SK-N-SH (cell line): ENCODE measurements around the gene KIF15. TPM values are rescaled to one million over a fixed set of nuclear protein-coding genes. Genes with fewer than 3 reads are reported as not detected.
"Not testable (repeated sequence)": the region's sequence is repeated elsewhere in the genome, so short reads cannot be mapped to it uniquely, and the experiment has no call there.

Experiments used
- CTCF ChIA-PET: fragments of 300-600, 350-600 bp; formaldehyde crosslinking; extraction: SDS; loops from one replicate; lab custom pipeline; 2021; lab: Yijun Ruan, JAX
- POLR2A ChIA-PET: fragments of 350-600 bp; sonication (Branson Sonifier 250); formaldehyde crosslinking; extraction: SDS; loops from one replicate; lab custom pipeline; 2020; ENCODE audit warnings: antibody characterized with exemption, inconsistent platforms; lab: Yijun Ruan, JAX
- DNase-seq: peaks from one replicate; pipeline ENCODE4 v3.0.0; 2012
- H2AFZ ChIP-seq: fragments of 200-600 bp; sonication (generic); 2 replicates; pipeline ENCODE4 v1.8.1; 2016; ENCODE audit warnings: antibody characterized with exemption, mild to moderate bottlenecking, low read depth
- H3F3A ChIP-seq: fragments of 200-600 bp; sonication (generic); replicated peaks from 2 replicates; pipeline ENCODE3; 2016; ENCODE audit warnings: antibody characterized with exemption, mild to moderate bottlenecking; ENCODE audit not compliant: insufficient read depth
- H3K27ac ChIP-seq, 2 experiments: fragments of 200-500 bp in 1 of 2; fragments of 200-600 bp in 1 of 2; sonication (Bioruptor generic) in 1 of 2; sonication (generic), shearing (Covaris generic) in 1 of 2; 2 replicates each; pipeline versions ENCODE4 v1.5.1 to v1.6.1; 2014 to 2016; ENCODE audit warnings: low read depth in 2 of 2, inconsistent platforms in 1 of 2, low read length in 1 of 2, mild to moderate bottlenecking in 1 of 2, mixed read lengths in 1 of 2
- H3K27me3 ChIP-seq: fragments of 200-600 bp; sonication (generic), shearing (Covaris generic); 2 replicates; pipeline ENCODE4 v1.6.1; 2016; ENCODE audit warnings: mixed run types; ENCODE audit not compliant: insufficient read depth
- H3K36me3 ChIP-seq, 2 experiments: fragments of 200-500 bp in 1 of 2; fragments of 200-600 bp in 1 of 2; sonication (Bioruptor generic) in 1 of 2; sonication (generic) in 1 of 2; replicated peaks in 1 of 2; 2 replicates each; pipeline versions ENCODE3 to v1.5.1; 2014 to 2016; ENCODE audit warnings: low read length in 1 of 2, mild to moderate bottlenecking in 1 of 2; ENCODE audit not compliant: insufficient read depth in 2 of 2, control insufficient read depth in 1 of 2
- H3K4me1 ChIP-seq, 2 experiments: fragments of 200-500 bp in 1 of 2; fragments of 200-600 bp in 1 of 2; sonication (Bioruptor generic) in 1 of 2; sonication (generic), shearing (Covaris generic) in 1 of 2; 2 replicates each; pipeline versions ENCODE4 v1.5.1 to v1.6.1; 2014 to 2016; ENCODE audit warnings: low read depth in 1 of 2, low read length in 1 of 2, mixed run types in 1 of 2; ENCODE audit not compliant: insufficient read depth in 2 of 2, control insufficient read depth in 1 of 2
- H3K4me2 ChIP-seq: fragments of 200-600 bp; sonication (generic), shearing (Covaris generic); 2 replicates; pipeline ENCODE4 v1.6.1; 2017; ENCODE audit warnings: mixed run types
- H3K4me3 ChIP-seq, 2 experiments: fragments of 200-500 bp in 1 of 2; fragments of 200-600 bp in 1 of 2; sonication (Bioruptor generic) in 1 of 2; sonication (generic), shearing (Covaris generic) in 1 of 2; 2 replicates each; pipeline versions ENCODE4 v1.5.1 to v1.8.1; 2014 to 2016; ENCODE audit warnings: low read depth in 2 of 2, inconsistent platforms in 1 of 2, low read length in 1 of 2, mild to moderate bottlenecking in 1 of 2, mixed read lengths in 1 of 2, moderate library complexity in 1 of 2
- H3K79me2 ChIP-seq: fragments of 200-600 bp; sonication (generic); 2 replicates; pipeline ENCODE4 v1.8.1; 2017; ENCODE audit warnings: mild to moderate bottlenecking; ENCODE audit not compliant: insufficient read depth
- H3K9ac ChIP-seq: fragments of 200-600 bp; sonication (generic); 2 replicates; pipeline ENCODE4 v1.6.1; 2017; ENCODE audit warnings: mixed run types
- H3K9me2 ChIP-seq: fragments of 200-600 bp; sonication (generic); 2 replicates; pipeline ENCODE4 v1.6.1; 2017; ENCODE audit warnings: mixed run types
- H3K9me3 ChIP-seq: fragments of 200-600 bp; sonication (generic); 2 replicates; pipeline ENCODE4 v1.6.1; 2017; ENCODE audit warnings: mixed run types, mild to moderate bottlenecking, moderate library complexity
- H4K20me1 ChIP-seq: fragments of 200-600 bp; sonication (generic); 2 replicates; pipeline ENCODE4 v1.6.1; 2017; ENCODE audit warnings: mild to moderate bottlenecking, mixed run types; ENCODE audit not compliant: insufficient read depth
- ELF1 ChIP-seq: IDR thresholded peaks from 2 replicates; pipeline ENCODE4 v1.4.0; 2012
- EZH2phosphoT487 ChIP-seq: fragments of 200-600 bp; sonication (generic); IDR thresholded peaks from 2 replicates; pipeline ENCODE4 v1.6.1; 2017; ENCODE audit warnings: low read depth, mixed run types, mild to moderate bottlenecking, antibody characterized with exemption, moderate library complexity, borderline replicate concordance
- GATA2 ChIP-seq: sonication (generic); formaldehyde crosslinking; IDR thresholded peaks from 2 replicates; pipeline ENCODE4 v1.5.0; 2020; ENCODE audit warnings: mild to moderate bottlenecking, missing genetic modification reagents
- IRF3 ChIP-seq: fragments of 150-350 bp; IDR thresholded peaks from 2 replicates; pipeline ENCODE4 v1.6.1; 2016; ENCODE audit warnings: mild to moderate bottlenecking, low read depth, low read length
- MAX ChIP-seq: IDR thresholded peaks from 2 replicates; pipeline ENCODE4 v1.4.0; 2012; ENCODE audit warnings: low read depth
- POLR2AphosphoS5 ChIP-seq: IDR thresholded peaks from 2 replicates; pipeline ENCODE4 v1.6.1; 2012; ENCODE audit warnings: low read depth, low read length
- REST ChIP-seq: IDR thresholded peaks from 2 replicates; pipeline ENCODE4 v1.6.1; 2012; ENCODE audit warnings: mild to moderate bottlenecking, low read depth, low read length, moderate library complexity
- RFX5 ChIP-seq: IDR thresholded peaks from 2 replicates; pipeline ENCODE4 v1.6.1; 2012; ENCODE audit warnings: mild to moderate bottlenecking, improper control_type of control experiment, low read length
- TAF1 ChIP-seq: IDR thresholded peaks from 2 replicates; pipeline ENCODE4 v1.6.1; 2012; ENCODE audit warnings: low read depth, mild to moderate bottlenecking, low read length, moderate library complexity, borderline replicate concordance
- YY1 ChIP-seq: IDR thresholded peaks from 2 replicates; pipeline ENCODE4 v1.4.0; 2012; ENCODE audit warnings: low read depth, mild to moderate bottlenecking
- WGBS: methylation state at CpG from one replicate; pipeline ENCODE4 v1.1.6; 2017; ENCODE audit warnings: low lambda C conversion rate; 5-methylcytosine and 5-hydroxymethylcytosine counted together
- polyA plus RNA-seq, 3 experiments: library from polyadenylated mRNA; depleted of rRNA; stranded (reverse); fragments of >200 nt; gene quantifications; 2 replicates each; pipeline ENCODE4 v1.2.3, GENCODE V29; 2012

KIF15 gene
- polyA plus RNA-seq, 1 of the 3 experiments (the other 2 are of a cell fraction): 2.3 TPM

DNA sequence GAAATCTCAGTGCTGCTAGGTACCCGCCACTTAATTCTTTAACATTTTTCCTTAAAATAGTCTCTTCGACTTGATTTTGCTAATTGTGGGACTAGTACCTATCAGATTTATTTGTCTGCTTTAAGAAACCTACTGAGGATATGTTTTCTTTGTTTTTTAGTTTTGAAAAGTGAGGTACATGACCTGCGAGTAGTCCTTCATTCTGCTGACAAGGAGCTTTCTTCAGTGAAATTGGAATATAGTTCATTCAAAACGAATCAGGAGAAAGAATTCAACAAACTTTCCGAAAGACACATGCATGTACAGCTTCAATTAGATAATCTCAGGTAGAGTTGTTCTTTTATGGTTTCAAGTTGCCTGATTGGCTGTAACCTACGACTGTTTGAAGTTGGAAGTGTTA is 53.2 kb downstream of the KIF15 start:
- H3K79me2 ChIP-seq: peaks cover 11% of the 10 kb centered on the region; the same call in 1 of the 2 replicates
- 95% methylated on average over 6 of the region's 6 CpGs for WGBS
- POLR2A ChIA-PET: no interaction called here
- H3K36me3 ChIP-seq: peaks cover 11 to 30% of the 10 kb centered on the region in 2 experiments
- CTCF ChIA-PET: interaction anchor here (0.9 kb wide), 2 partner anchors 28 to 51 kb away, joined by 3 read pairs; no protein-coding TSS in a partner anchor
- H3K27ac ChIP-seq: no peak overlapping the region
- H3K4me2 ChIP-seq: no peak overlapping the region
- no peaks in the 10 kb centered on the region for H3K4me1 ChIP-seq
- H3F3A ChIP-seq: no peaks in the 10 kb centered on the region
- H4K20me1 ChIP-seq: no peaks in the 10 kb centered on the region
- H3K27me3 ChIP-seq: no peaks in the 10 kb centered on the region
- peaks cover 4% of the 10 kb centered on the region; the same call in 1 of the 2 replicates for H3K9me3 ChIP-seq
- H3K9ac ChIP-seq: no peak overlapping the region
- no peak for DNase-seq
- no peak overlapping the region for H2AFZ ChIP-seq
- TF ChIP-seq GATA2 (CRISPR knock-in tag) (no peak), YY1 (no peak), EZH2phosphoT487 (no peak), MAX (no peak), POLR2AphosphoS5 (no peak), ELF1 (no peak), TAF1 (no peak), IRF3 (no peak), RFX5 (no peak), REST (no peak)
- TF ChIP-seq, all 33 proteins: peak for 0
- Histone ChIP-seq H3K4me3 (no peak overlapping the region), H3K9me2 (no peaks in the 10 kb centered on the region)

DNA sequence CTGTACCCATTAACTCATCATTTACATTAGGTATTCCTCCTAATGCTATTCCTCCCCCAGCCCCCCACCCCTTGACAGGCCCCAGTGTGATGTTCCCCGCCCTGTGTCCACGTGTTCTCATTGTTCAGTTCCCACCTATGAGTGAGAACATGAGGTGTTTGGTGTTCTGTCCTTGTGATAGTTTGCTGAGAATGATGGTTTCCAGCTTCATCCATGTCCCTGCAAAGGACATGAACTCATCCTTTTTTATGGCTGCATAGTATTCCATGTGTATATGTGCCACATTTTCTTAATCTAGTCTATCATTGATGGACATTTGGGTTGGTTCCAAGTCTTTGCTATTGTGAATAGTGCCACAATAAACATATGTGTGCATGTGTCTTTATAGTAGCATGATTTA is 54.7 kb downstream of the KIF15 start:
- H3K27me3 ChIP-seq, H3K4me1 ChIP-seq, H3K27ac ChIP-seq, H3F3A ChIP-seq, H3K9ac ChIP-seq, POLR2A ChIA-PET, CTCF ChIA-PET, H3K9me3 ChIP-seq, H3K9me2 ChIP-seq, H3K4me3 ChIP-seq, H3K4me2 ChIP-seq, H2AFZ ChIP-seq, DNase-seq, H4K20me1 ChIP-seq: not testable (repeated sequence)
- H3K79me2 ChIP-seq: peaks cover 11% of the 10 kb centered on the region; the same call in 1 of the 2 replicates
- peaks cover 11 to 30% of the 10 kb centered on the region in 2 experiments for H3K36me3 ChIP-seq
- WGBS: 100% methylated on average over 2 of the region's 2 CpGs

DNA sequence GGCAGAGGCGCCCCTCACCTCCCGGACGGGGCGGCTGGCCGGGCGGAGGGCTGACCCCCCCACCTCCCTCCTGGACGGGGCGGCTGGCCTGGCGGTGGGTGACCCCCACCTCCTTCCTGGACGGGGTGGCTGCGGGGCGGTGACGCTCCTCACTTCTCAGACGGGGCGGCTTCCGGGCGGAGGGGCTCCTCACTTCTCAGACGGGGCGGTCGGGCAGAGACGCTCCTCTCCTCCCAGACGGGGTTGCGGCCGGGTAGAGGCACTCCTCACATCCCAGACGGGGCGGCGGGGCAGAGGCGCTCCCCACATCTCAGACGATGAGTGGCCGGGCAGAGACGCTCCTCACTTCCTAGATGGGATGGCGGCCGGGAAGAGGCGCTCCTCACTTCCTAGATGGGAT is 59.6 kb downstream of the KIF15 start:
- DNase-seq, H4K20me1 ChIP-seq, H3K27me3 ChIP-seq, H3K4me2 ChIP-seq, H3K9ac ChIP-seq, H3K4me3 ChIP-seq, H3K27ac ChIP-seq, CTCF ChIA-PET, H3K9me3 ChIP-seq, H3K9me2 ChIP-seq, H3K36me3 ChIP-seq, POLR2A ChIA-PET, H2AFZ ChIP-seq, H3F3A ChIP-seq, H3K4me1 ChIP-seq: not testable (repeated sequence)
- no CpG with 5 or more reads among the region's 34 CpGs for WGBS
- peaks cover 11% of the 10 kb centered on the region for H3K79me2 ChIP-seq
